Upper lobe of left lung (tissue), 4 donors: ENCODE measurements around the gene TTC28.

ENCODE experiments used
- CTCF ChIP-seq, 6 experiments: fragments of 450-650 bp in 4 of 6; fragments of 200-600 bp in 2 of 6; sonication (generic) in 2 of 6; IDR thresholded peaks; one replicate each; pipeline ENCODE4 v1.5.1; 2016 to 2019; ENCODE audit warnings: antibody characterized with exemption in 6 of 6
- EP300 ChIP-seq, 4 donors: sonication (generic); formaldehyde crosslinking; IDR thresholded peaks; one replicate each; pipeline ENCODE4 v1.5.1; 2017; ENCODE audit warnings: antibody characterized with exemption in 4 of 4, control low read depth in 2 of 4
- POLR2A ChIP-seq, 4 donors: fragments of 450-650 bp; IDR thresholded peaks; one replicate each; pipeline ENCODE4 v1.5.1; 2016 to 2017; ENCODE audit warnings: antibody characterized with exemption in 4 of 4, mild to moderate bottlenecking in 2 of 4

GRCh38 chr22:28410050-28410816 is 269.4 kb downstream of the TTC28 start:
- TF ChIP-seq CTCF (IDR thresholded peaks at IDR 0.05), result no peak
- TF ChIP-seq POLR2A (IDR thresholded peaks at IDR 0.05), result no peak
- TF ChIP-seq EP300 (IDR thresholded peaks at IDR 0.05), result no peak
